Superior temporal gyrus (tissue), 1 donor: ENCODE measurements around the gene CLEC9A.

Experiments
- DNase-seq: peaks from one replicate; pipeline ENCODE4 v3.0.0-alpha.2; 2016; ENCODE audit errors: extremely low spot score

CLEC9A gene

DNA sequence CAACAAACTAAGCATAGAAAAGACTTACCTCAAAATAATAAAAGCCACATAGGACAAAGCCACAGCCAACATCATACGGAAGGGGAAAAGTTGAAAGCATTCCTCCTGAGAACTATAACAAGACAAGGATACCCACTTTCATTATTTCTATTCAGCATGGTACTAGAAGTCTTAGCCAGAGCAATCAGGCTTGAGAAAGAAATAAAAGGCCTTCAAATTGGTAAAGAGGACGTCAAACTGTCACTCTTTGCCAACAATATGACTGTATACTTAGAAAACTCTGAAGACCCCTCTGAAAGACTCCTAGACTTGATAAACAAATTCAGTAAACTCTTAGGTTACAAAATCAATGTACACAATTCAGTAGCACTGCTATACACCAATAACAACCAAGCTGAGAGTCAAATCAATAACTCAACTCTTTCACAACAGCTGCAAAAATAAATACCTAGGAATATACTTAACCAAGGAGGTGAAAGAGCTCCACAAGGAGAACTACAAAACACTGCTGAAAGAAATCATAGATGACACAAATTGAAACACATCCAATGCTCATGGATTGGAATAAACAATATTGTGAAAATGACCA, 79.9 kb downstream of the CLEC9A start:
- no peak for DNase-seq

DNA sequence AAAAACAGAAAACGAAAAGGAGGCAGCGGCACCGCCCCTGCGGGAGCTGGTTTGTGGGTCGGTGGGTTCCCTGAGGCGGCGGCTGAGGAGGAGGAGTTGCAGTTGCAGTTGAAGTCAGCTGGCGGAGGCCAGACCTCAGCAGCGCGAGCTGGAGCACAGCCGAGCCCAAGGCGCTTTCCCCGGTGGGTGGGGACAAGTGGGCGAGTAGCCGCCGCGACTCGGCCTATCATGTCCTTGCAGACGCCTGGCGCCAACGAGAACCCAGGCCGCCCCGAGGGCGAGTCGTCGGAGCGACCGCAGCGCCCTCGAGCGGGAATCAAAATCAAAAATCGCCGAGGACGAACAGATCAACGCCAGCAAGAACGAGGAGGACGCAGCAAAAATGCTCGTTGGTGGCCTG, 81.0 kb downstream of the CLEC9A start:
- DNase-seq, result no peak

DNA sequence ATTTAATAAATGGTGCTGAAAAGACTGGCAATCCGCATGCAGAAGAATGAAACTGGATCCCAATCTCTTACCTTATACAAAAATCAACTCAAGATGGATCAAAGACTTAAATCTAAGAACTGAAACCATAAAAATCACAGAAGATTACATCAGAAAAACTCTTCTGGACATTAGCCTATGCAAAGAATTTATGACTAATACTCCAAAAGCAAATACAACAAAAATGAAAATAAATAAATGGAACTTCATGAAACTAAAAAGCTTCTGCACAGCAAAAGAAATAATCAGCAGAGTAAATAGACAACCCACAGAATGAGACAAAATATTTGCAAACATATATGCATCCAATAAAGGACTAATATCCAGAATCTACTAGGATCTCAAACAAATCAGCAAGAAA, 82.6 kb downstream of the CLEC9A start:
- no peak for DNase-seq

DNA sequence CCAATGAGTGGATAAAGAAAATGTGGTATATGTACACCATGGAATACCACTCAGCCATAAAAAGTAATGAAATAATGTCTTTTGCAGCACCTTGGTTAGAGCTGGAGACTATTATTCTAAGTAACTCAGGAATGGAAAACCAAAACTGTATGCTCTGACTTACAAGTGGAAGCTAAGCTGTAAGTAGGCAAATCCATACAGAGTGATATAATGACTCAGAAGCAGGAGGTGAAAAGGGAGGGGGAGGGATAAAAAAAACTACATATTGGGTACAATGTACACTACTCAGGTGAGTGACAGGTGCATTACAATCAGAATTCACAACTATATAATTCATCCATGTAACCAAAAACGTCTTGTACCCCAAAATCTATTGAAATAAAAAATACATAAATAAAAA, 83.4 kb downstream of the CLEC9A start:
- DNase-seq, result no peak

DNA sequence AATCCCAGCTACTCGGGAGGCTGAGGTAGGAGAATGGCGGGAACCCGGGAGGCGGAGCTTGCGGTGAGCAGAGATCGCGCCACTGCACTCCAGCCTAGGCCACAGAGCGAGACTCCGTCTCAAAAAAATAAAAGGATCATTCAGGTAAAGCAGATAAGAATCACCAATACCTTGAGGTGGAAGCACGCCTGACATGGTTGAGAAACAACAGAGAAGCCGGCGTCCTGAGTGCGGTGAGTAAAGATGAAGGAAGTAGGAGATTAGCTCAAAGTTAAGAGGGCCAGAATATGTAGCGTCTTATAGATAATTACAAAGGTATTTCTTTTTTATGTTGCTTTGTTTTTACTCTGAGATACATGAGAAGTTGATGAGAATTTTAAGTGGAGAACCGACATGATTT, 84.8 kb downstream of the CLEC9A start:
- no peak for DNase-seq
